SK-N-SH (cell line): ENCODE measurements around the gene HSCB. TPM values are rescaled to one million over a fixed set of nuclear protein-coding genes. Genes with fewer than 3 reads are reported as not detected.

Source experiments
- CTCF ChIA-PET: fragments of 300-600, 350-600 bp; formaldehyde crosslinking; extraction: SDS; loops from one replicate; lab custom pipeline; 2021; lab: Yijun Ruan, JAX
- POLR2A ChIA-PET: fragments of 350-600 bp; sonication (Branson Sonifier 250); formaldehyde crosslinking; extraction: SDS; loops from one replicate; lab custom pipeline; 2020; ENCODE audit warnings: antibody characterized with exemption, inconsistent platforms; lab: Yijun Ruan, JAX
- DNase-seq: peaks from one replicate; pipeline ENCODE4 v3.0.0; 2012
- H2AFZ ChIP-seq: fragments of 200-600 bp; sonication (generic); 2 replicates; pipeline ENCODE4 v1.8.1; 2016; ENCODE audit warnings: antibody characterized with exemption, mild to moderate bottlenecking, low read depth
- H3F3A ChIP-seq: fragments of 200-600 bp; sonication (generic); replicated peaks from 2 replicates; pipeline ENCODE3; 2016; ENCODE audit warnings: antibody characterized with exemption, mild to moderate bottlenecking; ENCODE audit not compliant: insufficient read depth
- H3K27ac ChIP-seq, 2 experiments: fragments of 200-500 bp in 1 of 2; fragments of 200-600 bp in 1 of 2; sonication (Bioruptor generic) in 1 of 2; sonication (generic), shearing (Covaris generic) in 1 of 2; 2 replicates each; pipeline versions ENCODE4 v1.5.1 to v1.6.1; 2014 to 2016; ENCODE audit warnings: low read depth in 2 of 2, inconsistent platforms in 1 of 2, low read length in 1 of 2, mild to moderate bottlenecking in 1 of 2, mixed read lengths in 1 of 2
- H3K27me3 ChIP-seq: fragments of 200-600 bp; sonication (generic), shearing (Covaris generic); 2 replicates; pipeline ENCODE4 v1.6.1; 2016; ENCODE audit warnings: mixed run types; ENCODE audit not compliant: insufficient read depth
- H3K36me3 ChIP-seq, 2 experiments: fragments of 200-500 bp in 1 of 2; fragments of 200-600 bp in 1 of 2; sonication (Bioruptor generic) in 1 of 2; sonication (generic) in 1 of 2; replicated peaks in 1 of 2; 2 replicates each; pipeline versions ENCODE3 to v1.5.1; 2014 to 2016; ENCODE audit warnings: low read length in 1 of 2, mild to moderate bottlenecking in 1 of 2; ENCODE audit not compliant: insufficient read depth in 2 of 2, control insufficient read depth in 1 of 2
- H3K4me1 ChIP-seq, 2 experiments: fragments of 200-500 bp in 1 of 2; fragments of 200-600 bp in 1 of 2; sonication (Bioruptor generic) in 1 of 2; sonication (generic), shearing (Covaris generic) in 1 of 2; 2 replicates each; pipeline versions ENCODE4 v1.5.1 to v1.6.1; 2014 to 2016; ENCODE audit warnings: low read depth in 1 of 2, low read length in 1 of 2, mixed run types in 1 of 2; ENCODE audit not compliant: insufficient read depth in 2 of 2, control insufficient read depth in 1 of 2
- H3K4me2 ChIP-seq: fragments of 200-600 bp; sonication (generic), shearing (Covaris generic); 2 replicates; pipeline ENCODE4 v1.6.1; 2017; ENCODE audit warnings: mixed run types
- H3K4me3 ChIP-seq, 2 experiments: fragments of 200-500 bp in 1 of 2; fragments of 200-600 bp in 1 of 2; sonication (Bioruptor generic) in 1 of 2; sonication (generic), shearing (Covaris generic) in 1 of 2; 2 replicates each; pipeline versions ENCODE4 v1.5.1 to v1.8.1; 2014 to 2016; ENCODE audit warnings: low read depth in 2 of 2, inconsistent platforms in 1 of 2, low read length in 1 of 2, mild to moderate bottlenecking in 1 of 2, mixed read lengths in 1 of 2, moderate library complexity in 1 of 2
- H3K79me2 ChIP-seq: fragments of 200-600 bp; sonication (generic); 2 replicates; pipeline ENCODE4 v1.8.1; 2017; ENCODE audit warnings: mild to moderate bottlenecking; ENCODE audit not compliant: insufficient read depth
- H3K9ac ChIP-seq: fragments of 200-600 bp; sonication (generic); 2 replicates; pipeline ENCODE4 v1.6.1; 2017; ENCODE audit warnings: mixed run types
- H3K9me2 ChIP-seq: fragments of 200-600 bp; sonication (generic); 2 replicates; pipeline ENCODE4 v1.6.1; 2017; ENCODE audit warnings: mixed run types
- H3K9me3 ChIP-seq: fragments of 200-600 bp; sonication (generic); 2 replicates; pipeline ENCODE4 v1.6.1; 2017; ENCODE audit warnings: mixed run types, mild to moderate bottlenecking, moderate library complexity
- H4K20me1 ChIP-seq: fragments of 200-600 bp; sonication (generic); 2 replicates; pipeline ENCODE4 v1.6.1; 2017; ENCODE audit warnings: mild to moderate bottlenecking, mixed run types; ENCODE audit not compliant: insufficient read depth
- CTCF ChIP-seq: fragments of 200-600 bp; sonication (generic); IDR thresholded peaks from 2 replicates; pipeline ENCODE4 v1.6.1; 2017; ENCODE audit warnings: antibody characterized with exemption, mild to moderate bottlenecking, moderate library complexity
- EP300 ChIP-seq, 2 experiments: IDR thresholded peaks; 2 replicates each; pipeline versions ENCODE4 v1.4.0 to v1.6.1; 2012; ENCODE audit warnings: borderline replicate concordance in 1 of 2, low read depth in 1 of 2, low read length in 1 of 2
- EZH2phosphoT487 ChIP-seq: fragments of 200-600 bp; sonication (generic); IDR thresholded peaks from 2 replicates; pipeline ENCODE4 v1.6.1; 2017; ENCODE audit warnings: low read depth, mixed run types, mild to moderate bottlenecking, antibody characterized with exemption, moderate library complexity, borderline replicate concordance
- FOSL2 ChIP-seq: IDR thresholded peaks from 2 replicates; pipeline ENCODE4 v1.4.0; 2012; ENCODE audit warnings: low read depth, mild to moderate bottlenecking, moderate library complexity, borderline replicate concordance
- FOXM1 ChIP-seq: IDR thresholded peaks from 2 replicates; pipeline ENCODE4 v1.4.0; 2012; ENCODE audit warnings: low read depth, mild to moderate bottlenecking
- GABPA ChIP-seq: IDR thresholded peaks from 2 replicates; pipeline ENCODE4 v1.4.0; 2012; ENCODE audit warnings: low read depth, mild to moderate bottlenecking
- IRF3 ChIP-seq: fragments of 150-350 bp; IDR thresholded peaks from 2 replicates; pipeline ENCODE4 v1.6.1; 2016; ENCODE audit warnings: mild to moderate bottlenecking, low read depth, low read length
- JUND ChIP-seq: IDR thresholded peaks from 2 replicates; pipeline ENCODE4 v1.4.0; 2012
- MAX ChIP-seq: IDR thresholded peaks from 2 replicates; pipeline ENCODE4 v1.4.0; 2012; ENCODE audit warnings: low read depth
- MEF2A ChIP-seq: IDR thresholded peaks from 2 replicates; pipeline ENCODE4 v1.4.0; 2012; ENCODE audit warnings: low read depth, borderline replicate concordance
- PBX3 ChIP-seq: IDR thresholded peaks from 2 replicates; pipeline ENCODE4; 2012
- POLR2AphosphoS5 ChIP-seq: IDR thresholded peaks from 2 replicates; pipeline ENCODE4 v1.6.1; 2012; ENCODE audit warnings: low read depth, low read length
- RAD21 ChIP-seq: IDR thresholded peaks from 2 replicates; pipeline ENCODE4 v1.6.1; 2012; ENCODE audit warnings: mild to moderate bottlenecking, low read length
- SIN3A ChIP-seq: IDR thresholded peaks from 2 replicates; pipeline ENCODE4 v1.6.1; 2012; ENCODE audit warnings: low read depth, mild to moderate bottlenecking, low read length, moderate library complexity, borderline replicate concordance
- TCF12 ChIP-seq: IDR thresholded peaks from 2 replicates; pipeline ENCODE4 v1.4.0; 2012
- TEAD4 ChIP-seq: IDR thresholded peaks from 2 replicates; pipeline ENCODE4 v1.4.0; 2012; ENCODE audit warnings: mild to moderate bottlenecking, borderline replicate concordance; ENCODE audit not compliant: insufficient read depth
- USF1 ChIP-seq: IDR thresholded peaks from 2 replicates; pipeline ENCODE4 v1.4.0; 2012; ENCODE audit warnings: low read depth, borderline replicate concordance
- WGBS: methylation state at CpG from one replicate; pipeline ENCODE4 v1.1.6; 2017; ENCODE audit warnings: low lambda C conversion rate; 5-methylcytosine and 5-hydroxymethylcytosine counted together
- polyA plus RNA-seq, 3 experiments: library from polyadenylated mRNA; depleted of rRNA; stranded (reverse); fragments of >200 nt; gene quantifications; 2 replicates each; pipeline ENCODE4 v1.2.3, GENCODE V29; 2012

Gene HSCB
- polyA plus RNA-seq, 1 of the 3 experiments (the other 2 are of a cell fraction): 19.9 TPM

GRCh38 chr22:28711341-28711740 is 30.5 kb upstream of the HSCB start:
- no peaks in the 10 kb centered on the region for H4K20me1 ChIP-seq
- H3K79me2 ChIP-seq: no peaks in the 10 kb centered on the region
- no peaks in the 10 kb centered on the region for H3K9me3 ChIP-seq
- no peaks in the 10 kb centered on the region for H3K27me3 ChIP-seq
- H2AFZ ChIP-seq: peak overlapping the region; percentile 57
- POLR2A ChIA-PET: no interaction called here
- TF ChIP-seq TEAD4 (no peak), EP300 (IDR thresholded peaks at IDR 0.05; ENCODE audit: borderline replicate concordance in 1 of 2, low read depth in 1 of 2, low read length in 1 of 2) (no peak), RAD21 (no peak), IRF3 (no peak), POLR2AphosphoS5 (no peak), MEF2A (no peak)
- H3F3A ChIP-seq: peaks cover 42% of the 10 kb centered on the region
- H3K27ac ChIP-seq: peak overlapping the region; percentile 87 to 92
- H3K4me3 ChIP-seq: no peak overlapping the region
- peak overlapping the region; percentile 55 for H3K4me2 ChIP-seq
- H3K4me1 ChIP-seq: peaks cover 17 to 35% of the 10 kb centered on the region in 2 experiments; a peak in 3 of 4 replicates
- 37% methylated on average over 2 of the region's 2 CpGs for WGBS
- H3K9me2 ChIP-seq: no peaks in the 10 kb centered on the region
- H3K36me3 ChIP-seq: peaks cover 0 to 3% of the 10 kb centered on the region in 2 experiments
- H3K9ac ChIP-seq: peak overlapping the region; percentile 7; the same call in 1 of the 2 replicates
- DNase-seq: no peak
- CTCF ChIA-PET: interaction anchor here (1.9 kb wide), 1 partner anchor 15 kb away, joined by 4 read pairs; no protein-coding TSS in a partner anchor

- H3K4me3 ChIP-seq: no peak overlapping the region; a peak in 1 of 4 replicates
- peak overlapping the region; percentile 7; the same call in 1 of the 2 replicates for H3K9ac ChIP-seq
- H3K27ac ChIP-seq: peak overlapping the region; percentile 87 to 92
- ChIA-PET CTCF (interaction anchor here (0.7 kb wide), 1 partner anchor 58 kb away, joined by 3 read pairs; no protein-coding TSS in a partner anchor), POLR2A (no interaction called here)
- no peaks in the 10 kb centered on the region for H4K20me1 ChIP-seq
- peaks cover 17 to 35% of the 10 kb centered on the region in 2 experiments; a peak in 3 of 4 replicates for H3K4me1 ChIP-seq
- no peak for DNase-seq
- H3K4me2 ChIP-seq: peak overlapping the region; percentile 55
- peaks cover 42% of the 10 kb centered on the region for H3F3A ChIP-seq
- H3K27me3 ChIP-seq: no peaks in the 10 kb centered on the region
- H3K9me2 ChIP-seq: no peaks in the 10 kb centered on the region
- H3K9me3 ChIP-seq: no peaks in the 10 kb centered on the region
- 30% methylated on average over 6 of the region's 6 CpGs for WGBS
- no peaks in the 10 kb centered on the region for H3K79me2 ChIP-seq
- H2AFZ ChIP-seq: peak overlapping the region; percentile 57; the same call in 1 of the 2 replicates
- H3K36me3 ChIP-seq: peaks cover 3% of the 10 kb centered on the region in 2 experiments
- peak; percentile 37 for TF ChIP-seq CTCF
- no peak for TF ChIP-seq IRF3
- TF ChIP-seq PBX3: peak; percentile 85
- peak; percentile 41; the same call in 1 of the 2 replicates for TF ChIP-seq FOXM1
- TF ChIP-seq FOSL2: peak; percentile 73; the same call in 1 of the 2 replicates
- TF ChIP-seq RAD21: no peak
- peak in 1 of 2 experiments; percentile 70; a peak in 1 of 4 replicates for TF ChIP-seq EP300 (IDR thresholded peaks at IDR 0.05; ENCODE audit: borderline replicate concordance in 1 of 2, low read depth in 1 of 2, low read length in 1 of 2)
- TF ChIP-seq TCF12: peak; percentile 71
- no peak for TF ChIP-seq EZH2phosphoT487
- peak; percentile 38 for TF ChIP-seq GABPA
- TF ChIP-seq SIN3A: no peak
- peak; percentile 85 for TF ChIP-seq JUND
- TF ChIP-seq POLR2AphosphoS5: peak; percentile 44; the same call in 1 of the 2 replicates
- TF ChIP-seq USF1: no peak
- peak; percentile 22; the same call in 1 of the 2 replicates for TF ChIP-seq MAX
Measured at GRCh38 chr22:28711820-28712777, 29.7 kb upstream of the HSCB start.
